GM19467 (cell line): ENCODE measurements around the gene HPS6.

ENCODE experiments used
- ATAC-seq: cut with Tn5 transposase; IDR thresholded peaks from one replicate; pipeline ENCODE4 v1.9.1; 2021; ENCODE audit warnings: mild to moderate bottlenecking, moderate library complexity; ENCODE audit not compliant: unreplicated experiment

Gene HPS6

DNA sequence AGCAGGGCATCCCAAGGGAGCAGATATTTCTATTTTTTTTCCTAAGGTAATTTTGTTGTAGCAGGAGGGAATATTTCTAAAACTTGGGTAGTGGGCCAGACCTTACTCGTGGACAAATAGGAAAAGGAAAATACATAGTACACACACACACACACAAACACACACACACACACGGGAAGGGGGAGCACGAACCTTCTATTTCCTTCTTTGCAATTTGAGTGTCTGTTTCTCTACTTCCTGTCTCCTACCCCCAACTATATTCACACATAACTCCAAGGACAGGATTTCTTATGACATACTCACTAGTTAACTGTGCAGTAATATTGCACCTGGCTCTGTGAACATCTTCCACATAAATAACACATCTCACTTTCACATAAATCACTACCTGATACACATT is 50.6 kb downstream of the HPS6 start:
- ATAC-seq = no peak

DNA sequence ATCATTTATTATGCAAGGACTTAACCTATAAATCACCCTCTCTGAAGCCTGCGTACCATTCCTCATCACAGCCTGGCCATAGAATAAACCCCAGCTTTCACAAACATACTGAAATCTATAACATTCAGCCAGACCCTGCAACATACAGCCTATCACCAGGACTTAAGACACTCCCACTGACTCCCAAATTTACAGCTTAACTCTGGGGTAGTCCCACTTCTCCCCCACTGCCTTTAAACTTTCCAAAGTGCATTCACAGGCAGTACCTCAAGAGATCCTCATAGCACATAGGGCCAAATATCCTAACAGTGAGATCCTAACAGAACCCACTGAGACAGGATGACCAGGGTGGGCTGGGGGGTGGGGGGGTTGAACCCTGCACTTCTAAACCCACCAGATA is 51.5 kb downstream of the HPS6 start:
- ATAC-seq = no peak
